T-helper 1 cell treated with Interleukin-12 subunit alpha and Interleukin-12 subunit beta and Interleukin-4 antibody, amounts not matched to agents 30 ng/mL and 1 ng/mL, for 36 hours (primary cell): Measurements from ENCODE around the gene OR2AT4. TPM values are rescaled to one million over a fixed set of nuclear protein-coding genes. Genes with fewer than 3 reads are reported as not detected.
"Not testable (repeated sequence)": the region's sequence is repeated elsewhere in the genome, so short reads cannot be mapped to it uniquely, and the experiment has no call there.

ENCODE experiments used
- intact Hi-C: fragments of 100-400 bp; cut with micrococcal nuclease; formaldehyde crosslinking; loops from one replicate; pipeline ENCODE4 v1.15.1; 2024
- total RNA-seq: library from RNA; stranded (reverse); gene quantifications from 2 replicates; pipeline ENCODE4 v1.2.3, GENCODE V29; 2022

Gene OR2AT4
- total RNA-seq, 1 donor from 2014 or later = not detected

DNA sequence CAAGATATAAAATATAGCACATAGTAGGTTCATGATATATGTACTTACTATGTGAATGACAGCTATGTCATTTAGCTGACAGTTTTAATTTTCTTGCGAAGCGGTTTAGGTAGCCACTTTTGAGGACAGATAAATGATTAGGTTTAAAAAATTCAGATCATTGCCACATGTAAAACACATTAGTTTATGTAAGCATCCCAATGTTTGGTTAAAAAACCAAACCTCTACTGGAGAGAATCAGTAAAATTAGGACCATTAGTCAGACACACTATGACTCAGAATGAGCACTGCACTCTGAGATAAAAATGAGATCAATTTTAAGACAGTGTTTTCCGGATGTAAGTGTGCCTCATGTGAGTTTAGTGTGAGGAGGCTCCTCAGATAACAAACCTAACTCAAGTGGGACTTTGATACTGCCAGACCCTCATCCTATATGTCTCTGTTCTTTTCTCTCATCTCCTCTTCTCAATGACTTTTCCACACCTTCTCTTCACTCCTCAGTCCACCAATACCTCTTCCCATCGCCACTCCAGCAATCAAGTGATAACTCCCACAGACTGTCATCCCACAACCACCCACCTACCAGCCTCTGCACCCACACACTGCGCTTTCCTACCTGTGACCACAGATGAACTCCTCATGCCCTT lies 6.8 kb upstream of the OR2AT4 start:
- intact Hi-C loops = no loop called here

- intact Hi-C loops = no loop called here
These were observed 4.9 kb upstream of the OR2AT4 start for GRCh38 chr11:75101424-75102128.

DNA sequence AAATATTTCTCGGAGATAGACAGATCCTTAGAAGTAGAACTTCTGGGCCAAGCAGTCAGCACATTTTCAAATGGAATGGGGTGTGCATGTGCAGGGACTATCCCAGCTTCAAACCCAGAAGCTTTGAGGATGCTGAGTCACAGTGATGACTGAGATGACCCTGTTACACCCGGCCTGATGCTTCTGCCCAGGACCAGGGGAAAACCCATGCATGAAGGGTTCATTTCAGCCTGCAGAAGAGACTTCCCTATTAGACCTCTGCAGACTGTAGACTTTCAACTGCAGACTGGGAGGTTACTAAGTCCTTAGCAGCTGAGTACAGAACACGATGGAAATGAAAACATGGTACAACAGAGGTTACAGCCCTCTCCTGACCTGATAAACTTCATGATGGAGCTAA lies 3.6 kb upstream of the OR2AT4 start:
- intact Hi-C loops = no loop called here

- intact Hi-C loops = no loop called here
These were observed 3.0 kb upstream of the OR2AT4 start for GRCh38 chr11:75099635-75100034.

DNA sequence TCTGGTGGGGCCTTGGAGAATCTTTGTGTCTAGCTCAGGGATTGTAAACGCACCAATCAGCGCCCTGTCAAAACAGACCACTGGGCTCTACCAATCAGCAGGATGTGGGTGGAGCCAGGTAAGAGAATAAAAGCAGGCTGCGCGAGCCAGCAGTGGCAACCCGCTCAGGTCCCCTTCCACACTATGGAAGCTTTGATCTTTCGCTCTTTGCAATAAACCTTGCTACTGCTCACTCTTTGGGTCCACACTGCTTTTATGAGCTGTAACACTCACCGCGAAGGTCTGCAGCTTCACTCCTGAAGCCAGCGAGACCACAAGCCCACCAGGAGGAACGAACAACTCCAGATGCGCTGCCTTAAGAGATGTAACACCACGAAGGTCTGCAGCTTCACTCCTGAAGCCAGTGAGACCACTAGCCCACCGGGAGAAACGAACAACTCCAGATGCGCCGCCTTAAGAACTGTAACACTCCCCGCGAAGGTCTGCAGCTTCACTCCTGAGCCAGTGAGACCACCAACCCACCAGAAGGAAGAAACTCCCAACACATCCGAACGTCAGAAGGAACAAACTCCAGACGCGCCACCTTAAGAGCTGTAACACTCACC lies 2.3 kb upstream of the OR2AT4 start:
- intact Hi-C loops = not testable (repeated sequence)

GRCh38 chr11:75098181-75098580 lies 1.5 kb upstream of the OR2AT4 start:
- intact Hi-C loops = not testable (repeated sequence)

GRCh38 chr11:75097173-75097557 lies 489 bp upstream of the OR2AT4 start:
- intact Hi-C loops = no loop called here

- intact Hi-C loops = not testable (repeated sequence)
These were observed 2.3 kb downstream of the OR2AT4 start for GRCh38 chr11:75094382-75094781.

GRCh38 chr11:75090671-75091177 lies 6.0 kb downstream of the OR2AT4 start:
- intact Hi-C loops = no loop called here

- intact Hi-C loops = no loop called here
These were observed 9.1 kb downstream of the OR2AT4 start for GRCh38 chr11:75087319-75088305.

DNA sequence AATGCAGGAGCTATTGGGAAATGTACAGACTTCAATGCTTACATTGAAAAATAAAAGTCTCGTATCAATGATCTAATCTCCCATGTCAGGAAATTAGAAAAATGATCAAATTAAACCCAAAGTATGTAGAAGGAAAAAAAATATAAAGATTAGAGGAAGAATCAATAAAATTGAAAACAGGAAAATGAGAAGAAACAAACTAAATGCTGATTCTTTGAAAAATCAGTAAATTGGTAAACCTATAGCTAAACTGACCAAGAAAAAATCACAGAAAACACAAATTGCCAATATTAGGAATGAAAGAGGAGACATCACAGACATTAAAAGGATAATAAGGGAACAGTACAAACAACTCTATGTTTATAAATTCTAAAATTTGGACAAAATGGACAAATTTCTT lies 11.8 kb downstream of the OR2AT4 start:
- intact Hi-C loops = no loop called here

GRCh38 chr11:75083217-75083605 lies 13.5 kb downstream of the OR2AT4 start:
- intact Hi-C loops = no loop called here

GRCh38 chr11:75082601-75083216 lies 14.0 kb downstream of the OR2AT4 start:
- intact Hi-C loops = no loop called here

- intact Hi-C loops = no loop called here
These were observed 17.1 kb downstream of the OR2AT4 start for GRCh38 chr11:75079546-75079945.

GRCh38 chr11:75078233-75078632 lies 18.4 kb downstream of the OR2AT4 start:
- intact Hi-C loops = no loop called here

GRCh38 chr11:75077316-75077715 lies 19.4 kb downstream of the OR2AT4 start:
- intact Hi-C loops = no loop called here

- intact Hi-C loops = no loop called here
These were observed 20.0 kb downstream of the OR2AT4 start for GRCh38 chr11:75076671-75077070.

- intact Hi-C loops = no loop called here
These were observed 23.1 kb downstream of the OR2AT4 start for GRCh38 chr11:75073459-75074190.

DNA sequence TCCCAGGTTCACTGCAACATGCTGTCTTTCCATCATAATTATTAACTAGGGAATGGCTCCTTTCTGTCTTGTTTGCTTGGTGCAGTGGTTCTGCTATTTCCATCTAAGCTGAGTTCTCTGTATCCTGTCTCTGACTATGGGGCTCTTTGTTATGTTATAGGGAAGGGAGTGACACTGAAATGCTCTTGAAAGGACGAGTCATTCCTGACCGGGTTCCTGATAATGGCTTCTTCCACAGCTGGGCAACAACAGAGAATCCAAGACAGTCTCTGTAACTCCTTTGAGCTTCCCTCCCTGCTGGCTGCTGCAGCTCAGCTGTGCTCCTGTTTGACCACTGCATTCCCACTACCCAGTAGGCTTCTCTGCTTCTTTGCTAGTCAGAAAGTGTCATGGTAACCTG lies 24.1 kb downstream of the OR2AT4 start:
- intact Hi-C loops = no loop called here

DNA sequence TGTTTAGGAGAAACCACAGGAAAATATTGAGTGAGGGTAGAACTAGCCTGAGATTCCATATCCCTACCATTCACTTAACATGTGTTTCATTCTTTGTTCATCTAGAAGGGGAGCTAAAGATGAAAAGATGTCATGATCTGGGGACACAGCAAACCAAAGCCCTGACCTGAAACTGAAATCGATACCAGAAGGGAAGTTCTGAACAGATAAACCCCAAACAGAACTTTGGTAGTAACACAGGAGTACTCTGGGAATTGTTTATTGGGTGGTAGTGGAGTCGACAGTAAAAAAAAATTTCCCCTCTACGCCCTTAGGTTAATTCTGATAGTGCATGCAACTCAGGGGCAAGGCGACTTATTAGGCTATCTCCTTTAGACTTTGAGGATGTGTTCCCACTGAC lies 27.2 kb downstream of the OR2AT4 start:
- intact Hi-C loops = no loop called here
